ENCODE data around the gene RND3.

DNA sequence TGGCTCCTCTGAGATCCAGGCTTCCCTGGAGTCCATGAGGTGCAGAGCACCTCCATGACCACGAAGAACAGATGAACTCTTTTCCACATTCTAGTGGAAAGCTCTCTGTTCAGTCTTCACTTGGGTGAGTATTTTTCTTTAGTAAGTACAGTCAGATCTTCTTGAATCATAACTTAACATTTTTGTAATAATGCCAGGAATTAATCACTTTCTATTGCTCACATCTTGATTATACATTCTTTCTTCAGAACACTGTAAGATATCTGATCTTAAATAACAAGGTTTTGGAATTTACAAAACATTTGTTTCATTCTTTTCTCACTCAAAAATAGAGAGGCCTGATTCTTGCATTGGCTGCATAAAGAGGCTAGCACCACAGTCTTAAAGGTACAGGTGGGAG is 45.4 kb upstream of the RND3 start:
- TF ChIP-seq, protein P1, sequence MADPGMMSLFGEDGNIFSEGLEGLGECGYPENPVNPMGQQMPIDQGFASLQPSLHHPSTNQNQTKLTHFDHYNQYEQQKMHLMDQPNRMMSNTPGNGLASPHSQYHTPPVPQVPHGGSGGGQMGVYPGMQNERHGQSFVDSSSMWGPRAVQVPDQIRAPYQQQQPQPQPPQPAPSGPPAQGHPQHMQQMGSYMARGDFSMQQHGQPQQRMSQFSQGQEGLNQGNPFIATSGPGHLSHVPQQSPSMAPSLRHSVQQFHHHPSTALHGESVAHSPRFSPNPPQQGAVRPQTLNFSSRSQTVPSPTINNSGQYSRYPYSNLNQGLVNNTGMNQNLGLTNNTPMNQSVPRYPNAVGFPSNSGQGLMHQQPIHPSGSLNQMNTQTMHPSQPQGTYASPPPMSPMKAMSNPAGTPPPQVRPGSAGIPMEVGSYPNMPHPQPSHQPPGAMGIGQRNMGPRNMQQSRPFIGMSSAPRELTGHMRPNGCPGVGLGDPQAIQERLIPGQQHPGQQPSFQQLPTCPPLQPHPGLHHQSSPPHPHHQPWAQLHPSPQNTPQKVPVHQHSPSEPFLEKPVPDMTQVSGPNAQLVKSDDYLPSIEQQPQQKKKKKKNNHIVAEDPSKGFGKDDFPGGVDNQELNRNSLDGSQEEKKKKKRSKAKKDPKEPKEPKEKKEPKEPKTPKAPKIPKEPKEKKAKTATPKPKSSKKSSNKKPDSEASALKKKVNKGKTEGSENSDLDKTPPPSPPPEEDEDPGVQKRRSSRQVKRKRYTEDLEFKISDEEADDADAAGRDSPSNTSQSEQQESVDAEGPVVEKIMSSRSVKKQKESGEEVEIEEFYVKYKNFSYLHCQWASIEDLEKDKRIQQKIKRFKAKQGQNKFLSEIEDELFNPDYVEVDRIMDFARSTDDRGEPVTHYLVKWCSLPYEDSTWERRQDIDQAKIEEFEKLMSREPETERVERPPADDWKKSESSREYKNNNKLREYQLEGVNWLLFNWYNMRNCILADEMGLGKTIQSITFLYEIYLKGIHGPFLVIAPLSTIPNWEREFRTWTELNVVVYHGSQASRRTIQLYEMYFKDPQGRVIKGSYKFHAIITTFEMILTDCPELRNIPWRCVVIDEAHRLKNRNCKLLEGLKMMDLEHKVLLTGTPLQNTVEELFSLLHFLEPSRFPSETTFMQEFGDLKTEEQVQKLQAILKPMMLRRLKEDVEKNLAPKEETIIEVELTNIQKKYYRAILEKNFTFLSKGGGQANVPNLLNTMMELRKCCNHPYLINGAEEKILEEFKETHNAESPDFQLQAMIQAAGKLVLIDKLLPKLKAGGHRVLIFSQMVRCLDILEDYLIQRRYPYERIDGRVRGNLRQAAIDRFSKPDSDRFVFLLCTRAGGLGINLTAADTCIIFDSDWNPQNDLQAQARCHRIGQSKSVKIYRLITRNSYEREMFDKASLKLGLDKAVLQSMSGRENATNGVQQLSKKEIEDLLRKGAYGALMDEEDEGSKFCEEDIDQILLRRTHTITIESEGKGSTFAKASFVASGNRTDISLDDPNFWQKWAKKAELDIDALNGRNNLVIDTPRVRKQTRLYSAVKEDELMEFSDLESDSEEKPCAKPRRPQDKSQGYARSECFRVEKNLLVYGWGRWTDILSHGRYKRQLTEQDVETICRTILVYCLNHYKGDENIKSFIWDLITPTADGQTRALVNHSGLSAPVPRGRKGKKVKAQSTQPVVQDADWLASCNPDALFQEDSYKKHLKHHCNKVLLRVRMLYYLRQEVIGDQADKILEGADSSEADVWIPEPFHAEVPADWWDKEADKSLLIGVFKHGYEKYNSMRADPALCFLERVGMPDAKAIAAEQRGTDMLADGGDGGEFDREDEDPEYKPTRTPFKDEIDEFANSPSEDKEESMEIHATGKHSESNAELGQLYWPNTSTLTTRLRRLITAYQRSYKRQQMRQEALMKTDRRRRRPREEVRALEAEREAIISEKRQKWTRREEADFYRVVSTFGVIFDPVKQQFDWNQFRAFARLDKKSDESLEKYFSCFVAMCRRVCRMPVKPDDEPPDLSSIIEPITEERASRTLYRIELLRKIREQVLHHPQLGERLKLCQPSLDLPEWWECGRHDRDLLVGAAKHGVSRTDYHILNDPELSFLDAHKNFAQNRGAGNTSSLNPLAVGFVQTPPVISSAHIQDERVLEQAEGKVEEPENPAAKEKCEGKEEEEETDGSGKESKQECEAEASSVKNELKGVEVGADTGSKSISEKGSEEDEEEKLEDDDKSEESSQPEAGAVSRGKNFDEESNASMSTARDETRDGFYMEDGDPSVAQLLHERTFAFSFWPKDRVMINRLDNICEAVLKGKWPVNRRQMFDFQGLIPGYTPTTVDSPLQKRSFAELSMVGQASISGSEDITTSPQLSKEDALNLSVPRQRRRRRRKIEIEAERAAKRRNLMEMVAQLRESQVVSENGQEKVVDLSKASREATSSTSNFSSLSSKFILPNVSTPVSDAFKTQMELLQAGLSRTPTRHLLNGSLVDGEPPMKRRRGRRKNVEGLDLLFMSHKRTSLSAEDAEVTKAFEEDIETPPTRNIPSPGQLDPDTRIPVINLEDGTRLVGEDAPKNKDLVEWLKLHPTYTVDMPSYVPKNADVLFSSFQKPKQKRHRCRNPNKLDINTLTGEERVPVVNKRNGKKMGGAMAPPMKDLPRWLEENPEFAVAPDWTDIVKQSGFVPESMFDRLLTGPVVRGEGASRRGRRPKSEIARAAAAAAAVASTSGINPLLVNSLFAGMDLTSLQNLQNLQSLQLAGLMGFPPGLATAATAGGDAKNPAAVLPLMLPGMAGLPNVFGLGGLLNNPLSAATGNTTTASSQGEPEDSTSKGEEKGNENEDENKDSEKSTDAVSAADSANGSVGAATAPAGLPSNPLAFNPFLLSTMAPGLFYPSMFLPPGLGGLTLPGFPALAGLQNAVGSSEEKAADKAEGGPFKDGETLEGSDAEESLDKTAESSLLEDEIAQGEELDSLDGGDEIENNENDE (IDR thresholded peaks at IDR 0.05; ENCODE audit: low read depth, low read length) = no peak
- TF ChIP-seq ELF4 (CRISPR knock-in tag; IDR thresholded peaks at IDR 0.05) (no peak), TOE1 (IDR thresholded peaks at IDR 0.05; ENCODE audit: borderline replicate concordance) (no peak), TOE1 (CRISPR knock-in tag; IDR thresholded peaks at IDR 0.05; ENCODE audit: borderline replicate concordance, low read depth) (no peak), CEBPG (CRISPR knock-in tag; IDR thresholded peaks at IDR 0.05) (no peak), CEBPG (tag; conservative IDR thresholded peaks at IDR 0.05 in 1 of 2, IDR thresholded peaks at IDR 0.05 in 1 of 2) (no peak), EZH2 (IDR thresholded peaks at IDR 0.05; ENCODE audit: borderline replicate concordance, low read depth, low read length) (no peak), ELK1 (CRISPR knock-in tag; IDR thresholded peaks at IDR 0.05) (no peak), ETS1 (conservative IDR thresholded peaks at IDR 0.05; ENCODE audit: control insufficient read depth, low read depth, low read length) (no peak), BRD4 (IDR thresholded peaks at IDR 0.05) (no peak), ZBTB11 (CRISPR knock-in tag; IDR thresholded peaks at IDR 0.05) (no peak)
- TF ChIP-seq, protein P2, sequence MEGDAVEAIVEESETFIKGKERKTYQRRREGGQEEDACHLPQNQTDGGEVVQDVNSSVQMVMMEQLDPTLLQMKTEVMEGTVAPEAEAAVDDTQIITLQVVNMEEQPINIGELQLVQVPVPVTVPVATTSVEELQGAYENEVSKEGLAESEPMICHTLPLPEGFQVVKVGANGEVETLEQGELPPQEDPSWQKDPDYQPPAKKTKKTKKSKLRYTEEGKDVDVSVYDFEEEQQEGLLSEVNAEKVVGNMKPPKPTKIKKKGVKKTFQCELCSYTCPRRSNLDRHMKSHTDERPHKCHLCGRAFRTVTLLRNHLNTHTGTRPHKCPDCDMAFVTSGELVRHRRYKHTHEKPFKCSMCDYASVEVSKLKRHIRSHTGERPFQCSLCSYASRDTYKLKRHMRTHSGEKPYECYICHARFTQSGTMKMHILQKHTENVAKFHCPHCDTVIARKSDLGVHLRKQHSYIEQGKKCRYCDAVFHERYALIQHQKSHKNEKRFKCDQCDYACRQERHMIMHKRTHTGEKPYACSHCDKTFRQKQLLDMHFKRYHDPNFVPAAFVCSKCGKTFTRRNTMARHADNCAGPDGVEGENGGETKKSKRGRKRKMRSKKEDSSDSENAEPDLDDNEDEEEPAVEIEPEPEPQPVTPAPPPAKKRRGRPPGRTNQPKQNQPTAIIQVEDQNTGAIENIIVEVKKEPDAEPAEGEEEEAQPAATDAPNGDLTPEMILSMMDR (IDR thresholded peaks at IDR 0.05 in 2 of 3, conservative IDR thresholded peaks at IDR 0.05 in 1 of 3; ENCODE audit: insufficient read depth in 2 of 3, low read depth in 1 of 3, low read length in 3 of 3) = no peak
